ENCODE results near the gene COTL1. TPM values are rescaled to one million over a fixed set of nuclear protein-coding genes. Genes with fewer than 3 reads are reported as not detected.
A peak's percentile ranks its signal among the peaks of the same experiment; 100 is the strongest.

COTL1 gene
- total and polyA plus RNA-seq, 9 of the 15 experiments (the other 6 are each of a cell fraction or from before 2014, with no cell fraction given): 27.7 to 185 (median 72.5) TPM

DNA sequence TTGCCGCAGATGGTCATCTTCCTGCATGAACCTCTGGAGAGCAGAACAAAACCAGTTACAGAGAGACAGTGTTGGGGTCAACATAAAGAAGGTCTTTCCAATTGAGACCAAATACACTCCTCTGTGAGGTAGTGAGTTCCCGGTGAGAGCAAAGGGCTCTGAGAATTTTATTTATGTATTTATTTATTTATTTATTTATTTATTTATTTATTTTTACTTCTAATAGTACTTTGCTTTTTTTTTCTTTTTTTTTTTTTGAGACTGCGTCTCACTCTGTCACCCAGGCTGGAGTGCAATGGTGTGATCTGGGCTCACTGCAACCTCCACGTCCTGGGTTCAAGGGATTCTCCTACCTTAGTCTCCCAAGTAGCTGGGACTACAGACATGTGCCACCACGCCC is 12.1 kb upstream of the COTL1 start:
- ATAC-seq (no peak), FAIRE-seq (no peak), DNase-seq (ENCODE audit: extremely low read depth in 1 of 4, low spot score in 3 of 4) (no peak)
- ChIA-PET POLR2A (interaction anchor here (0.6 to 1.0 kb wide), 3 partner anchors 22 to 105 kb away, joined by 3 to 4 read pairs (median 3); no protein-coding TSS in a partner anchor), CTCF (ENCODE audit: low intra/inter-chr PET ratio) (no interaction called here)
- Histone ChIP-seq H3K79me2 (ENCODE audit: control insufficient read depth, insufficient read depth, low read length) (no peaks in the 10 kb centered on the region), H3K4me1 (replicated peaks in 1 of 2; ENCODE audit: control insufficient read depth in 2 of 2, insufficient read depth in 2 of 2, low read length in 2 of 2) (peaks cover 0 to 6% of the 10 kb centered on the region in 2 experiments; a peak in 1 of 5 replicates), H3K4me2 (ENCODE audit: insufficient read depth, low read length) (no peak overlapping the region), H4K20me1 (replicated peaks; ENCODE audit: control insufficient read depth, insufficient read depth, low read length) (no peaks in the 10 kb centered on the region), H3K9ac (ENCODE audit: insufficient read depth in 1 of 2, low read depth in 2 of 2, low read length in 2 of 2) (no peak overlapping the region), H3K27me3 (ENCODE audit: control insufficient read depth in 2 of 2, insufficient read depth in 2 of 2, low read length in 2 of 2) (peaks cover 8 to 10% of the 10 kb centered on the region in 2 experiments; a peak in 2 of 5 replicates), H3K27ac (ENCODE audit: extremely low read depth, low read depth, low read length) (no peak overlapping the region), H3K36me3 (ENCODE audit: control insufficient read depth, insufficient read depth, low read length) (no peaks in the 10 kb centered on the region), H3K4me3 (no peak overlapping the region), H3K9me3 (replicated peaks; ENCODE audit: control insufficient read depth, insufficient read depth, low read depth, low read length) (no peaks in the 10 kb centered on the region), H2AFZ (ENCODE audit: low read depth, low read length) (peak overlapping the region; percentile 56; the same call in 1 of the 2 replicates), H3K9me1 (ENCODE audit: control insufficient read depth, insufficient read depth, low read length) (no peaks in the 10 kb centered on the region)
- intact Hi-C loops (cut with micrococcal nuclease) (no loop called here), in situ Hi-C loops (cut with MboI) (no loop called here)
- TF ChIP-seq ZNF79 (CRISPR knock-in tag; IDR thresholded peaks at IDR 0.05; ENCODE audit: low read depth) (no peak), ZC3H11A (IDR thresholded peaks at IDR 0.05; ENCODE audit: low read depth, low read length) (peak; percentile 83; the same call in 1 of the 2 replicates), POLR2AphosphoS5 (IDR thresholded peaks at IDR 0.05; ENCODE audit: control insufficient read depth, insufficient read depth, low read depth, low read length) (no peak), GTF2F1 (IDR thresholded peaks at IDR 0.05; ENCODE audit: low read depth, low read length) (no peak), ZNF165 (CRISPR knock-in tag; IDR thresholded peaks at IDR 0.05; ENCODE audit: borderline replicate concordance) (no peak), ZNF444 (CRISPR knock-in tag; IDR thresholded peaks at IDR 0.05) (no peak), E2F3 (CRISPR knock-in tag; IDR thresholded peaks at IDR 0.05) (no peak)
- TF ChIP-seq, protein P1, sequence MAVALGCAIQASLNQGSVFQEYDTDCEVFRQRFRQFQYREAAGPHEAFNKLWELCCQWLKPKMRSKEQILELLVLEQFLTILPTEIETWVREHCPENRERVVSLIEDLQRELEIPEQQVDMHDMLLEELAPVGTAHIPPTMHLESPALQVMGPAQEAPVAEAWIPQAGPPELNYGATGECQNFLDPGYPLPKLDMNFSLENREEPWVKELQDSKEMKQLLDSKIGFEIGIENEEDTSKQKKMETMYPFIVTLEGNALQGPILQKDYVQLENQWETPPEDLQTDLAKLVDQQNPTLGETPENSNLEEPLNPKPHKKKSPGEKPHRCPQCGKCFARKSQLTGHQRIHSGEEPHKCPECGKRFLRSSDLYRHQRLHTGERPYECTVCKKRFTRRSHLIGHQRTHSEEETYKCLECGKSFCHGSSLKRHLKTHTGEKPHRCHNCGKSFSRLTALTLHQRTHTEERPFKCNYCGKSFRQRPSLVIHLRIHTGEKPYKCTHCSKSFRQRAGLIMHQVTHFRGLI (CRISPR knock-in tag; IDR thresholded peaks at IDR 0.05): no peak
- TF ChIP-seq, protein P2, sequence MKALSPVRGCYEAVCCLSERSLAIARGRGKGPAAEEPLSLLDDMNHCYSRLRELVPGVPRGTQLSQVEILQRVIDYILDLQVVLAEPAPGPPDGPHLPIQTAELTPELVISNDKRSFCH (CRISPR knock-in tag; IDR thresholded peaks at IDR 0.05): no peak
- TF ChIP-seq, protein P2 (tag; IDR thresholded peaks at IDR 0.05): no peak
- no TSS peak for BruUV-seq (replicated peaks)
- 45% methylated on average over 5 of the region's 5 CpGs for WGBS (ENCODE audit: insufficient coverage, low coverage, missing lambda C conversion rate)

Data from K562 (cell line).